ENCODE measurements around the gene HINFP.

- TF ChIP-seq CTCF (IDR thresholded peaks at IDR 0.05) (no peak), POLR2A (IDR thresholded peaks at IDR 0.05) (no peak)
Observed at GRCh38 chr11:119178166-119178680, 56.8 kb downstream of the HINFP start.
